Astrocyte of the hippocampus (primary cell): ENCODE measurements around the gene SERPING1.
A peak's percentile ranks its signal among the peaks of the same experiment; 100 is the strongest.

ENCODE experiments used
- DNase-seq: peaks from one replicate; pipeline ENCODE4 v3.0.0; 2011; ENCODE audit warnings: low read depth, low spot score

Gene SERPING1

DNA sequence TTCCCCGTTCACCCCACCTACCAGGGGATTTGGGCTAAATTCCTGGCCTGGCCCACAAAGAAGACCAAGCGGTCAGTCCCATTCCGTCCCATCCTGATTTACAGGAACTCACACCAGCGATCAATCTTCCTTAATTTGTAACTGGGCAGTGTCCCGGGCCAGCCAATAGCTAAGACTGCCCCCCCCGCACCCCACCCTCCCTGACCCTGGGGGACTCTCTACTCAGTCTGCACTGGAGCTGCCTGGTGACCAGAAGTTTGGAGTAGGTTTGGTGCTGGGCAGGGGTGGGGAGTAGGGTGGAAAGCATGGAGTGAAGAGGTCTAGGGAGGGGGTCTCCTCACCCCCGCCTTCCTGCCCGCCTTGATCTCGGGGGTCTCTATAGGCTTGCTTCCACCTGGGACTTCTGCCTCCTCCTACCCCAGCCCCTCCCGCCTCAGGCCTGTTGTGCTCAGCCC is at the start of gene SERPING1:
TSS of gene SERPING1 (plus strand) at position 225 of the 455 bp plus-strand sequence. CDS start 586 bp downstream, outside the sequence.
- DNase-seq, result no peak

DNA sequence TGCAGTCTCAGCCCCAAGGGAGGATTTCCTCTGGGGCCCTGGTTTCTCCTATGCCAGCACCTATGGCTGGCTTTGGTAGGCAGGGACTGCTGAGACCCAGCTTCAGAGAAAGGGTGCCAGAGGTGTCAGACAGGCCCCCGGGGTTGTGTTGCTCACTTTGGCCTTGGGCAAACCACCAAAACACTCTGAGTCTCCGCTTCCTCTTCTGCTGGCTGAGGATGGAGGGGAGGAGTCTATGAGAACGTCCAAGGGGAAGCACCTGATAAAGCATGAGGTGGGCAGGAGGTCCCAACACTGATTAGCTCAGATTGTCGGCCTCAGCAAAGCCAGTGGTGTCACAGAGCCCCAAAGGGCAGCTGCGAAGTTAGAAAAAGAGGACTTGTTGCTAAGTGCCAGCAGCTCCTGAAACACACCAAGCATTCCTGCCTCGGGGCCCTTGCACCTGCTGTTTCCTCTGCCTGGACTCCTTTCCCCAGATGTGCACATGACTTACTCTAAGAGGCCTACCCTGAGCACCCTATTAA is 49.6 kb upstream of the SERPING1 start:
- DNase-seq, result no peak

DNA sequence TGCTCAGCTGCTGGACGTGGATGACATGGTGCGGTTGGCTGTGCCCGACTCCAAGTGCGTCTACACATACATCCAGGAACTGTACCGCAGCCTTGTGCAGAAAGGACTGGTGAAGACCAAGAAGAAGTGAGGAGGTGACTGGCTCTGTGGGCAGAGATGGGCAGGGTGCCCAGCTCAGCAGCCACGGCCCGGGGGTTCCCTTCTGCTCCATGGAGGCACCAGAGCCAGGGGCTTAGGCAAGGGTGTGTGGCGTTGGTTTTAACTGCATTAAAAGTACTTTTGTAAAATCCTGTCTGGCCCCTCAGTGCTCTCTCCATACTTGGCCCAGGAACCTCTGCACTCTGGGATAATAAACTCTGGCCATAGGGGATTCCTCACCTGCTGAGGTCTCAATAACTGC is 47.5 kb upstream of the SERPING1 start:
- no peak for DNase-seq

DNA sequence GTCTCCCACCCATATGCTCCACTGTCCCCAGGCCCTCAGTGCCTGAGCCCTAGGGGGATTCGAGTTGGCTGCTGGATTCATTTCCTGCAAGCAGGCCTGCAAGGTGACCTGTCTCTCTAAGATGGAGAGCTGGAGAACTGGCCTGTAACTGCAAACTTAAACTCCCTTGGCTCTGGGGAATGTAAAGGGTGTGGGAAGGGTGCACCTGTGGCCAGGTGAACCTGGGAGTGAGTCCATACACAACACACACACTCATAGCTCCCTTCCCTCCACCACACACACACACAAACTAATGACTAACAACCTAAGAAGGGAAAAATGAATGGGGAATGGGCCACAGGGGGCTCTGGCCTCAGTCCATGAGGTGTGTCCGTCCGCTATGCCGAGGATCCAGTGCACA is 45.5 kb upstream of the SERPING1 start:
- DNase-seq, result no peak

DNA sequence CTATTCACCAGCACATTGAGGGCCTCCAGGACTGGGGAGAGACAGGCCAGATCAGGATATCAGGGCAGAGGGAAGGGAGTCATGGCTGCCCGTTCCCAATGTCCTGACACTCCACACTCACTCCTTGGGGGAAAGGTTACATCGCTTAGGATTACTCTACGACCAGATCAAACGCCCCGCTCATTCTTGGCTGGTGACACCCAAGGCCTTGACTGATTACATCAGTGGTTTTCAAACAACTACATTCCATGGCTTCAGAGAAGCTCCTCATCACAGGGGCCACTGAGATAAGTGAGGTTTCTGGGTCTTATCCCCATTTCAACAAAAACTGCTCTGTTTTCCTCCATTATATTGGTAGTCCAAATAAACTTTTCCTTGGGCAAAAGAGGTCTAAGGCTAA is 45.0 kb upstream of the SERPING1 start:
- no peak for DNase-seq

DNA sequence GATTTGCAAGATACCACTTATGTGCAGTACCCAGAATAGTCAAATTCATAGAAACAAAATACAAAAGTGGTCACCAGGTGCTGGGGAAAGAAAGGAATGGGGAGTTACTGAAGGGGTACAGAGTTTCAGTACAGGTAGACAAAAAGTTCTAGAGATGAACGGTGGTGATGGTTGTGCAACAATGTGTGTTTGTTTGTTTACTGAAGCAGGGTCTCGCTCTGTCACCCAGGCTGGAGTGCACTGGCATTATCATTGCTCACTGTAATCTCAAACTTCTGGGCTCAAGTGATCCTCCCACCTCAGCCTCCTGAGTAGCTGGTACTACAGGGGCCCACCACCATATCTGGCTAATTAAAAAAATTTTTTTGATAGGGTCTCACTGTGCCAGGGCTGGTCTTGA is 42.1 kb upstream of the SERPING1 start:
- no peak for DNase-seq

DNA sequence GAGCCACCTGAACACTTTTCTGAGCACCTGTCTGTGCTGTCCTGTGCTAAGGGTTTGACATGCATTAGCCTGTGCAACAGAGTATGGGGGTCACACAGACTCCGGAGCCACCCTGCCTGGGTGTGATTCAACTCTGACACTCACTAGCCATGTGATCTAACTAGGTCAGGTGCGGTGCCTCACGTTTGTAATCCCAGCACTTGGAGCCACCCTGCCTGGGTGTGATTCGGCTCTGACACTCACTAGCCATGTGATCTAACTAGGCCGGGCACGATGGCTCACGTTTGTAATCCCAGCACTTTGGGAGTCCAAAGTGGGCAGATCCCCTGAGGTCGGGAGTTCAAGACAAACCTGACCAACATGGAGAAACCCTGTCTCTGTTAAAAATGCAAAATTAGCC is 41.4 kb upstream of the SERPING1 start:
- DNase-seq, result no peak

DNA sequence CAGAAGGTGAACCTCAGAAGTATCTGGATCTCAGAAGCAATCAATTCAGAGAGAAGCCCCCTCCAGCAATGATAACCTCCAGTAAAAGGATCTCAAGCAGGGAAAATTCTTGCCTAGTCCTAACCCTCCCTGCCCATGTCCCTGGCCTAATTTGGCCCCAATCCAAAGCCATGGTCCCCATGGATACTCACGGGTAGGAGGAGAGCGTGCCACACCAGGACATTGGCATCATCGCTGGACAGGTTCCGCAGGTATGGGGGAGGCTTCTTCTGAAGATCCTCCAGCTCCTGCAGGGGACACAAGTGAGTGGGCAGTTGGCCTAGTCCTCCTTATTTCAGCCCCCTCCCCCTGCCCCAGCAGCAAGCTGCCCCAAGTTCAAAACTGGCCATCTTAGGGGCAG is 37.3 kb upstream of the SERPING1 start:
- no peak for DNase-seq

DNA sequence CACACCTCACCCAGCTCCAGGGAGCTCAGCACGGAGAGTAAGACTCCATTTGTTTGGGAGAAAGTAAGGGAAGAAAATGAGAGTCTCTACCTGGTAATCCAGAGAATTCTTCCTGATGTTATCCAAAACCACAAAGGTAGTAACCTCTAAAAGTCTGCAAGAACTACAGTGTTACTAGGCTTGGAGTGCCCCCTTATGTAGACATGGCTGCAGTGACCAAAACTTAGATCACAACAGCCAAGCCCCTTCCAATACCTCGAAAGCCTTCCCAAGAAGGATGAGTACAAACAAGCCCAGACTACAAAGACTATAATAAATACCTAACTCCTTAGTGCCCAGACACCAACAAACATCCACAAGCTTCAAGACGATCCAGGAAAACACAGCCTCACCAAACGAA is 34.9 kb upstream of the SERPING1 start:
- DNase-seq, result no peak

DNA sequence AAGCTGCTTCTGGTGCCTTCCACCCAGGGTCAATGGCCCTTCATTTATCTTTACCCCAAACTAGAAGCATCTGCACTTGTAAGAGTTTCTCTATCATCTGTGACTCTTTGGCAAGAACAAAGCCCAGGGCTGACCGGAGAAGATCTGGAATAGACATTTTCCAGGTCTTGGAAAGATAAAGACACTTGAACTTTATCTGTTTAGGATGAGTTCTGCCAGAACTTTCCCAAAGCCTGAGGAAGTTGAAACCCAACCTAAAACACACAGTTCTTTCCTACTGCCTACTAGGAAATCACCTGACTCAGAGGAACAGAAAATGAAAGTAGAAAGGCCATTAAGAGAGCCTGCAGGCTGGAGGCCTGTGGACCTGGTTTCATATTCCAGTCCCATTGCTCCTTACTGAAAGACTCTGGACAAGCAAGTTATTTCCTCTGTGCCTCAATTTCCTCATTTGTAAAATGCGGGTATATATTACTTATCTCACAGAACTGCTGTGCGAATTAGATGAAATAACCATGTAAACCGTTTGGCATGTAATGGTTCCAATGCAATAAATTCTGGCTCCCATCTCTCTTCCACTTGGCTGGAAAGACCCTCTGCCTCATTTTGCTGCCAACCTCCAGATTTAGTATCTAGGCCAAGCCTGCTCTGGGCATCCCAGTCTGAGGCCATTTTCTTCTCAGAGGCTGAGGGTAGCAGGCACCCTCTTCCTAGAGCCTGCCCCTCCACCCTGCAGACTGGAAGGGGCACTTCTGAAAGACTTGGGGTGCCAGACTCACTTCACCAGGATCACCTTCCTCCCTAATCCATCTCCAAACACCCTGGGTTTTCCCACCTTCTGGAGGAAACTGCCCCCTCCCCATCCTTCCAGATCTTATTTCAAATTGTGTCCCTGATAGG is 31.2 kb upstream of the SERPING1 start:
- DNase-seq, result peak; percentile 39

DNA sequence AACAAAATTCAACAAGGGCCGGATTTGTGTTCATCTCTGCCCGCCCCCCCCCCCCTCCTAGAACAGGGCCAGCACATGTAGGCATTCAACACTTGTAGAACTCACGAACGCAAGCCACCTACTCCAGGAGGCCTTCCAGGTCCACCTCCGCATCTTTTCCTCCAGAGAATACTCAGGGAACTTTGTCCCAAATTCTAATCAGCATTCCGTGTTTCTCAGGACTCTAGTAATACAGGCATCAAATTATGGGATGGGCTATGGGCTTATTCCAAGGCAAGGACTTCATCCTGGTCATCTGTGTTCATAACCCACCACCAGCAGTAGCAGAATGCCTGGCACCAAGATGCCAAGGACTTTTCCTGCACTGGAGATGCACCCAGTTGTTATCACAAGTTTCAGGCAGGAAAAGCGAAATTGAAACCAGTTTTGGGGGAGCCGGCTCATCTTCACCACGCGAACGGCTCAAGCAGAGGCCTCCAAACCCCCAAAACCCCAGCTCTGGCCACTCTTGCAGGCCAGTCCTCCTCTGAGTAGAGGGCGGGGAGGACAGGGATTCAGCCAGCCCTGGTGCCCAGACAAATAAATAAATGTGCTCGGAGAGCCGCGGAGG is 30.5 kb upstream of the SERPING1 start:
- no peak for DNase-seq

DNA sequence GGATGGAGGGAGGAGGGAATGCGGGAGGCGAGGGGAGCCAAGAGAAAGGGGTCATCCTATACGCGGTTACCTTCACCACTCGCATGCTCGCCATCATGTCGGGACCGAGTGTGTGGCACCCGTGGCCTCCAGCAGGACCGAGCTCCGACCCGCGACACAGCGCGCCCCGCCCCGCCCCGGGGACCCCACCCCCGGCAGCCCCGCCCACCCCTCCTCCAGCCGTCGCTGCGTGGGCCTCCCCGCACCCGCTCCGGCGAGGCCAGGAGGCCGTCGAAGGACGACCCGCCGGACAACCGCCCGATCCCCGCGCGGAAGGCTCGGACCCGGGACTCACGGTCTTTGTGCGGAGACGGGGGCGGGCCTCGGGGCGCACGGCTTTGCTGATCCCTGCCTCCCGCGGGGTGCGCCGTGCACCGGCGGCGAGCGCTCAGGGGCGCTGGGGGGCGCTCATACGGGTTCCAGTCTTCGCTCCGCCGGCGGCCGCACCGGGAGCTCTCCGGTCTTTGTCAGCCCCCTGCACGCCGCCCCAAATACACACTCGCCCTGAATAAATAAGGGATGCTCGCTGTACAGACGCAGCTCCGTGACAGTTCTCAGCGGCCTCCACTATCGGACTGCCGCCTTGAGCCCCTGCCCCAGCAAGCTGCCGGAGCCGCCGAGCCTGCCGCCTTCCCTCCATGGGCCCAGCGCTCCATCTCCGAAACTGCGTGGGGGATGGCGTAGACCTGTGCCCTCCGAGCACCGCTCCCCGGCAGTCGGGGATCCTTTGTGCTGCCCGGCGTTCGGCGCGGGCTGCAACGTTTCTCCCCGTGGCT is 29.8 kb upstream of the SERPING1 start, which contains the start of gene UBE2L6:
TSS of gene UBE2L6 (minus strand) at position 158 of the 815 bp plus-strand sequence. CDS start at position 97, 61 bp downstream.
- DNase-seq, result peak; percentile 91

DNA sequence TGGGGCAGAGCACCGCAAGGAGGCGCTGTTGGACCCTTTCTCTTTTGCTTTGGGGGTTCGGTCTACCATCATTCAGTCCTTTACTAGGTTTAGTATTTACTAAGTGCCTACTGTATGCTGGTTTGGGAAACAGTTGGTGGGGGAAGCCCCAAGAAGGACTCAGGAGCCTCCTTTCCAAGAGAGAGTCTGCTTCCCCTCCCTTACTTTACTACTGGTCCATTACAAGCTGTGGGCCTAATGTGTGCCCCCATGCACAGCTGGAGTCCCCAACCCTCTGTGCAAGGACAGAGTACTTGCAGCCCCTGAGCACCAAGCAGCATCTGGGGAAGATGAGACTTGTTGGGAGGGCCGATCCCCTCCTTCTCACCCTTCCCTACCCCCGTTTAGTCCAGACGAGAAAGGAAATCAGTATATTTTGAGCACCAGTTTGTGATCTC is 29.1 kb upstream of the SERPING1 start:
- DNase-seq, result no peak

DNA sequence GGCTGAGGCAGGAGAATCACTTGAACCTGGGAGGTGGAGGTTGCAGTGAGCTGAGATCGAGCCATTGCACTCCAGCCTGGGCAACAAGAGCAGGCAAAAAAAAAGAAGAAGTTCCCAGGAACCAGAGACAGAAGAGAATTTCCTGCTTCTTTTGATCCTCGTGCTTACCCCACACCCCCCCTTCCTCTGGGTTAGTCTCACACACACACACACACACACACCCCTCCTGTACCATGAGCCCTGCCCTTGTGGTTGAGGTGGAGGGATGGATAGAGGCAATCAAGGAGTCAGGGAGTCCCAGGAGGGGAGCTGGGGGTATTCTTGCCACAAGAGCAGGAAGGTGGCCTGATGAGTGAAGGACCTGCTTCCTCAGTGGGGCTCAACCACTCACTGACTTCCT is 25.9 kb upstream of the SERPING1 start:
- no peak for DNase-seq

DNA sequence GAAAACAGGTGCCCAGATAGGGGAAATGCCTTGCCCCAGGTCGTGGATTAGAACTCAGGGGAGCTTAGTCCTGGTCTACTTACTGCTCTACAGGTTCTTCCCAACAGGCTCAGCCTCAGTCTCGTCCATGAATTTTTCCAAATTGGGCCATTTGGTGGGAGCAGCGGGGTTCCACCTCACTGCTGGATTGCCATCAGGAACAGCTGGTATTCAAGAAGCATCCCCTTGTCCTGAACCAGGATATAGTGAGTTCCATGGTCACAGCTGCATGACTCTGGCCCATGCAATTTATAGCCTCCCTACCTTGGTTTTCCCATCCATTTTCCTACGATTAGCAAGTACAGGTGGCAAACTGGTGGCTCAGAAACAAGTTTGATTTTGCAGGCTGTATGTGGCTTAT is 23.4 kb upstream of the SERPING1 start:
- DNase-seq, result no peak

DNA sequence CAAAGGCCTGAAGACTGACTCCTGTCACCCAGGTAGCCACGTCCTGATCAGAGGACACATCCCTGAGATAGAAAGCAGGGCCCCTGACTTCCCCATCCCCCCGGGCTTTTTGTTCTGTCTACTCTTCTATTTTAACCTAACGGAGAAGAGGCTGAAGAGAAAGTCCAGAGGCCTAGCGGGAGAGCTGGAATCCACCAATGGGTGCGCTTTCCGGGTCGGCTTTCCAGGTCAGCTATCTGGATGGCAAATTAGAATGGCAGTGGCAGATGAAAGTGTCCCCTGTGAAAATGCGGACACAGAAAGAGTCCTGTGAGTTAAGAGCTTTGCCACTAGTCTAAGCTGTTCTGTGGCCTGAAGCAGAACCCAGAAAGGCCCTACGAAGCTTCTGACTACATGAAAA is 13.1 kb upstream of the SERPING1 start:
- no peak for DNase-seq

DNA sequence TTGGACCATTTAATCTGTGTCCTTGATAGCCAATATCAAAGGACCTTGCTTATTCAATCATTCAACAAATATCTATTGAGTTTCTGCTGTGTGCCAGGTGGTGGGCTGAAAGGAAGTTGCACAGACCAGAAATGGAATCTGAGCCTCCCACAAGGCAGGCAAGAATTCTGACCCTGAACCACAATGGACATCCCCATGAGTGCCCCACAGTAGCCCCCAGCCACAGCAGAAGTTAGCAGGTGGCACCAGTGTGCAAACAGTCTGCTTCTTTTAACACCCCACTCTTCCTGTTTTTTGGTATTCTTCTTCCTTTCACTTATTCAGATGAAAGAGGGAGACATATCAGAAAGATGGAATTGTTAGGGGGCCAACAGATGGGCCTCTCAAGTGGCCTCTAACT is 12.2 kb upstream of the SERPING1 start:
- DNase-seq, result no peak

DNA sequence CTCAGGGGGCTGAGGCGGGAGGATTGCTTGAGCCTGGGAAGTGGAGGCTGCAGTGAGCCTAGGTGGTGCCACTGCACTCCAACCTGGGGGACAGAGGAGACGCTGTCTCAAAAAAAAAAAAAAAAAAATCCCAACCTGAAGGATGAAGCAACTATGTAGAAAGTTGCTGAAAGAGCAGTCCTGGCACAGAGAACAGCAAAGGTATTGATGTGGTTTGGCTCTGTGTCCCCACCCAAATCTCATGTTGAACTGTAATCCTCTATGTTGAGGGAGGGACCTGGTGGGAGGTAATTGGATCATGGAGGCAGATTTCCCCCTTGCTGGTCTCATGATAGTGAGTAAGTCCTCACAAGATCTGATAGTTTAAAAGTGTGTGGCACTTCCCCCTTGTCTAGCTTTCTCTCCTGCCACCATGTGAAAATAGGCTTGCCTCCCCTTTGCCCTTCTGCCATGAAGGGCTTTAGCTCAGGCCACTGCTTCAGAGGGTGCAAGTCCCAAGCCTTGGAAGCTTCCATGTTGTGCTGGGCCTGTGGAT is 10.7 kb upstream of the SERPING1 start:
- DNase-seq, result no peak

DNA sequence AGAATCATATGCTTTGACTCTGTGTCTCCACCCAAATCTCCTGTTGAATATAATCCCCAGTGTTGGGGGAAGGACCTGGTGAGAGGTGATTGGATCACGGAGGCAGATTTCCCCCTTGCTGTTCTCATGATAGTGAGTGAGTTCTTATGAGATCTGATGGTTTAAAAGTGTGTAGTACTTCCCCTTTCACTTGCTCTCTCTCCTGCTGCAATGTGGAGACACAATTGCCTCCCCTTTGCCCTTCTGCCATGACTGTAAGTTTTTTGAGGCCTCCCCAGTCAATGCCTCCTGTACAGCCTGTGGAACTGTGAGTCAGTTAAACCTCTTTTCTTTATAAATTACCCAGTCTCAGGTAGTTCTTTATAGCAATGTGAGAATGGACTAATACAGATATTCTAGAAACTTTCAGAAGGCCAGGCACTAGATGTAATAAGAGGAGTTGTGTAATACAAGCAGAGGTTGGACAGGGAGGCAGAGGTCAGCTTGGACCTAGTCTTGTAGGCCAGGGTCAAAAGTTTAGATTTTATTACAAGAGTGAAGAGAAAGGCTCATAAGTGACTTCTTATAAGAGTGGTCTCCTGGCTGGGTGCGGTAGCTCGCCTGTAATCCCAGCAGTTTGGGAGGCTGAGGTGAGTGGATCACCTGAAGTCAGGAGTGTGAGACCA is 9.3 kb upstream of the SERPING1 start:
- DNase-seq, result no peak

DNA sequence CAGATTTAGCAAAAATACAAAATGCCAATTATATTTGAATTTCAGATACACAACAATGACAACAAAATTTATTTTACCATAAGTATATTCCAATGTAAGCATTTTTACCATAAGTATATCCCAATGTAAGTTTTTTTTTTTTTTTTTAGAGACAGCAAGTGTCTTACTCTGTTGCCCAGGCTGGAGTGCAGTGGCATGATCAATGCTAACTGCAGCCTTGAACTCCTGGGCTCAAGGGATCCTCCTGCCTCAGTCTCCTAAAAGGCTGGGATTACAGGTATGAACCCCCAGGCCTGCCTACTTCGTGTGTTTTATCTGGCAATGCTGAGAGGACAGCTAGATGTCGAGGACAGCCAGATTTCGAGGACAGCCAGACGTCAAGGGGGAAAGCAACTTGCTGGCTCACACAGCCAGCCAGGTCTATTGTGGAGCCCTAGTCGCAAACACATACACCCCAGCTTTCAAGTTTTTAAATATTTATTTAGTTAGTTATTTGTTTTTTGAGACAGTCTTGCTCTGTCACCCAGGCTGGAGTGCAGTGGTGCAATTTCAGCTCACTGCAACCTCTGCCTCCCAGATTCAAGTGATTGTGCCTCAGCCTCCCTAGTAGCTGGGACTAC is 1.1 kb upstream of the SERPING1 start:
- no peak for DNase-seq
